ENCODE results near the gene FHOD1.

DNA sequence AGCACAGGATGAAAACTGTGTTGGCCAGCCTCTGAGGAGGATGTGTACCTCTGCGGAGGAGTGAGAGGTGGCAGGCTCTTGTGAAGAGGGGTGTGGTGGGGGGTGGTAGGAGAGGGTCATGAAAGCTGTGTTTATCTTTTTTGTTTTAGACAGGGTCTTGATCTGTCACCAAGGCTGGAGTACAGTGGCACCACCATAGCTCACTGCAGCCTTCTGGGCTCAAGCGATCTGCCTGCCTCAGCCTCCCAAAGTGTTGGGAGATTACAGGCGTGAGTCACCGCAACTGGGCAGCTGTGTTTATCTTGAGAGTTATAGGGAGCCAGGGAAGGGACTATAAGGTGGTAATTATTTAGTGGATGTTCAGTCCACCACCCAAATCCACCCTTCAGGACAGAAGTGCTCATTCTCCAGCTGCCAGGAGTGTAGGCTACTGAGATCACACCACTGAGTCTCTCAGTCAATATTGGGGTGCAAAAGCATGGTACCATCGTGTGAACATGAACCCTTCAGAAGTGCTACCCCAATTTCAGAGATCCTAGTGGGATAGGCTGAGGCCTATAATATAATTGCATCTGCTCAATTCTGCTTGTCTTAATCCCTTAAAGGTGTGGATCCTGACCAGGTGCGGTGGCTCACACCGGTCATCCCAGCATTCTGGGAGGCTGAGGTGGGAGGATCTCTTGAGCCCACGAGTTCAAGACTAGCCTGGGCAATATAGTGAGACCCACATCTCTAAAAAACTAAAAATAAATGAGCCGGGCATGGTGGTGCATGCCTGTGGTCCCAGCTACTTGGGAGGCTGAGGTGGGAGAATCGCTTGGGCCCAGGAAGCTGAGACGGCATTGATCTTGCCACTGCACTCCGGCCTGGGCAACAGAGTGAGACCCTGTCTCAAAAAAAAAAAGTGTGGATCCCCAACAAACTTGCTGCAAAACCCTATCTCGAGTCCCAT is 56.6 kb downstream of the FHOD1 start:
- no peak for TF ChIP-seq EZH2 (IDR thresholded peaks at IDR 0.05; ENCODE audit: borderline replicate concordance, control insufficient read depth, low read depth, low read length)
- TF ChIP-seq, protein P1, sequence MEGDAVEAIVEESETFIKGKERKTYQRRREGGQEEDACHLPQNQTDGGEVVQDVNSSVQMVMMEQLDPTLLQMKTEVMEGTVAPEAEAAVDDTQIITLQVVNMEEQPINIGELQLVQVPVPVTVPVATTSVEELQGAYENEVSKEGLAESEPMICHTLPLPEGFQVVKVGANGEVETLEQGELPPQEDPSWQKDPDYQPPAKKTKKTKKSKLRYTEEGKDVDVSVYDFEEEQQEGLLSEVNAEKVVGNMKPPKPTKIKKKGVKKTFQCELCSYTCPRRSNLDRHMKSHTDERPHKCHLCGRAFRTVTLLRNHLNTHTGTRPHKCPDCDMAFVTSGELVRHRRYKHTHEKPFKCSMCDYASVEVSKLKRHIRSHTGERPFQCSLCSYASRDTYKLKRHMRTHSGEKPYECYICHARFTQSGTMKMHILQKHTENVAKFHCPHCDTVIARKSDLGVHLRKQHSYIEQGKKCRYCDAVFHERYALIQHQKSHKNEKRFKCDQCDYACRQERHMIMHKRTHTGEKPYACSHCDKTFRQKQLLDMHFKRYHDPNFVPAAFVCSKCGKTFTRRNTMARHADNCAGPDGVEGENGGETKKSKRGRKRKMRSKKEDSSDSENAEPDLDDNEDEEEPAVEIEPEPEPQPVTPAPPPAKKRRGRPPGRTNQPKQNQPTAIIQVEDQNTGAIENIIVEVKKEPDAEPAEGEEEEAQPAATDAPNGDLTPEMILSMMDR (IDR thresholded peaks at IDR 0.05 in 2 of 3, conservative IDR thresholded peaks at IDR 0.05 in 1 of 3; ENCODE audit: control insufficient read depth in 2 of 3, extremely low read depth in 1 of 3, insufficient read depth in 1 of 3, low read depth in 3 of 3, low read length in 3 of 3), result no peak
- no peak for TF ChIP-seq SIN3A (IDR thresholded peaks at IDR 0.05; ENCODE audit: low read depth, low read length)
- TF ChIP-seq NFIC (IDR thresholded peaks at IDR 0.05; ENCODE audit: low read depth, low read length), result no peak
- TF ChIP-seq ZNF24 (IDR thresholded peaks at IDR 0.05), result no peak
- no peak for TF ChIP-seq GABPA (IDR thresholded peaks at IDR 0.05; ENCODE audit: low read depth)
- no peak for TF ChIP-seq SMAD5 (IDR thresholded peaks at IDR 0.05; ENCODE audit: low read depth)
- no peak for TF ChIP-seq TCF12 (IDR thresholded peaks at IDR 0.05; ENCODE audit: low read depth, low read length)

Data from GM12878 (cell line).